GM12892 (cell line): ENCODE measurements around the gene UPK3A.

Source experiments
- POLR2A ChIP-seq: IDR thresholded peaks from 2 replicates; pipeline ENCODE4 v1.6.1; 2011; ENCODE audit warnings: low read depth, low read length, control low read depth
- TAF1 ChIP-seq: IDR thresholded peaks from 2 replicates; pipeline ENCODE4 v1.6.1; 2011; ENCODE audit warnings: low read depth, mild to moderate bottlenecking, control low read depth, low read length, borderline replicate concordance

DNA sequence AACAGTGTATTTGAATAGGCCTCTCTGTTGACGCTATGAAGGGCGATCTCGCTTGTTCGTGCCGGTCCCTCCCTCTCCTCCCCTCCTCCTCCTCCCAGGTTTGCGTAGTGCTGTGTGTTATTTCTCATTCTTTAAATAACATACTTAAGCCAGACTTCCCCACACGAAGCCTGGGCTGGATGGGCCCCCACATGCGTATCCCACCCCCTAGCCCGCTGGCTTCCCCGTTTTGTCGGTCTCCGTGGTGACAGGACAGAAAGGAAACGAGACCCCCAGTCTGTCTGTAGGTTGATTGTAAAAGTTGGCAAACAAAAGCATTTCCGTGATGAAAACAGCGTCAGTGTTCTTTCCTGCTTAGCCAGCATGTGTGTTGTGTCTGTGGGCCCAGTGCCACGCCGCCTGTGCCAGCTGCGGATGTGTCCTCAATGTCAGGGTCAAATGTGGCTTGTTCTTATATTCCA, 52.3 kb downstream of the UPK3A start:
- TF ChIP-seq TAF1 (no peak), POLR2A (no peak)
